PC-9 (cell line): Measurements from ENCODE around the gene CDK5RAP2. TPM values are rescaled to one million over a fixed set of nuclear protein-coding genes. Genes with fewer than 3 reads are reported as not detected.
"Not testable (repeated sequence)": the region's sequence is repeated elsewhere in the genome, so short reads cannot be mapped to it uniquely, and the experiment has no call there.

Experiments
- BruUV-seq: library from RNA; stranded (reverse); fragments of 400-500 nt; replicated peaks from 2 replicates; lab custom pipeline; 2021; lab: Mats Ljungman, UMichigan
- CTCF ChIA-PET: fragments of 300-600 bp; sonication (Branson Sonifier 250); formaldehyde crosslinking; loops from one replicate; lab custom pipeline; 2022; ENCODE audit warnings: antibody characterized with exemption; lab: Charles Lee
- POLR2A ChIA-PET: fragments of 300-600 bp; sonication (Branson Sonifier 250); formaldehyde crosslinking; loops from one replicate; lab custom pipeline; 2022; ENCODE audit warnings: antibody characterized with exemption; ENCODE audit not compliant: unreplicated experiment; lab: Charles Lee
- DNase-seq, 2 experiments: peaks; one replicate each; pipeline versions ENCODE4 v3.0.0 to v3.0.0-alpha.2; 2015 to 2022; ENCODE audit warnings: mixed read lengths in 1 of 2
- H2AFZ ChIP-seq: fragments of 200-600 bp; sonication (generic); 2 replicates; pipeline ENCODE4 v1.8.1; 2017; ENCODE audit warnings: antibody characterized with exemption
- H3F3A ChIP-seq: fragments of 200-600 bp; sonication (generic); 2 replicates; pipeline ENCODE4 v1.8.1; 2017; ENCODE audit warnings: antibody characterized with exemption, mild to moderate bottlenecking, low read depth; ENCODE audit not compliant: insufficient read depth
- H3K27ac ChIP-seq: fragments of 200-600 bp; sonication (generic); 2 replicates; pipeline ENCODE4 v1.6.1; 2016; ENCODE audit warnings: mixed run types
- H3K27me3 ChIP-seq: fragments of 200-600 bp; sonication (generic); 2 replicates; pipeline ENCODE4 v1.6.1; 2016; ENCODE audit warnings: low read depth, mixed run types; ENCODE audit not compliant: insufficient read depth
- H3K36me3 ChIP-seq: fragments of 200-600 bp; sonication (generic); 2 replicates; pipeline ENCODE4 v1.6.1; 2016; ENCODE audit warnings: low read depth, mixed run types
- H3K4me1 ChIP-seq: fragments of 200-600 bp; sonication (generic); replicated peaks from 2 replicates; pipeline ENCODE4 v1.6.1; 2016; ENCODE audit warnings: mixed run types; ENCODE audit not compliant: insufficient read depth
- H3K4me2 ChIP-seq: fragments of 200-600 bp; sonication (generic); 2 replicates; pipeline ENCODE4 v1.6.1; 2017; ENCODE audit warnings: mixed run types
- H3K4me3 ChIP-seq: fragments of 200-600 bp; sonication (generic); 2 replicates; pipeline ENCODE4 v1.6.1; 2016; ENCODE audit warnings: mixed run types
- H3K79me2 ChIP-seq: fragments of 200-600 bp; sonication (generic); 2 replicates; pipeline ENCODE4 v1.6.1; 2017; ENCODE audit warnings: low read depth, mixed run types
- H3K9me2 ChIP-seq: fragments of 200-600 bp; sonication (generic); 2 replicates; pipeline ENCODE4 v1.8.1; 2017; ENCODE audit warnings: mild to moderate bottlenecking; ENCODE audit not compliant: insufficient read depth
- H3K9me3 ChIP-seq: fragments of 200-600 bp; sonication (generic); 2 replicates; pipeline ENCODE4 v1.8.1; 2016; ENCODE audit warnings: low read depth; ENCODE audit not compliant: insufficient read depth
- H4K20me1 ChIP-seq: fragments of 200-600 bp; sonication (generic); 2 replicates; pipeline ENCODE4 v1.8.1; 2017; ENCODE audit not compliant: insufficient read depth
- EZH2 ChIP-seq: fragments of 200-600 bp; sonication (generic); IDR thresholded peaks from 2 replicates; pipeline ENCODE4 v1.8.0; 2017; ENCODE audit warnings: antibody characterized with exemption, low read depth
- intact Hi-C: fragments of 100-400 bp; cut with micrococcal nuclease; formaldehyde crosslinking; loops from one replicate; pipeline ENCODE4 v1.10.0; 2022; ENCODE audit not compliant: unreplicated experiment
- total RNA-seq: library from RNA; stranded (reverse); gene quantifications from 2 replicates; pipeline ENCODE4 v1.2.3, GENCODE V29; 2021
- TF ChIP-seq, protein P1 (sequence below): fragments of 200-600 bp; sonication (generic); conservative IDR thresholded peaks from 2 replicates; pipeline ENCODE4 v1.6.1; 2017; ENCODE audit warnings: mixed run types, antibody characterized with exemption, mild to moderate bottlenecking, moderate library complexity

The CDK5RAP2 gene
- total RNA-seq, 1 experiment from 2014 or later: 113 TPM

DNA sequence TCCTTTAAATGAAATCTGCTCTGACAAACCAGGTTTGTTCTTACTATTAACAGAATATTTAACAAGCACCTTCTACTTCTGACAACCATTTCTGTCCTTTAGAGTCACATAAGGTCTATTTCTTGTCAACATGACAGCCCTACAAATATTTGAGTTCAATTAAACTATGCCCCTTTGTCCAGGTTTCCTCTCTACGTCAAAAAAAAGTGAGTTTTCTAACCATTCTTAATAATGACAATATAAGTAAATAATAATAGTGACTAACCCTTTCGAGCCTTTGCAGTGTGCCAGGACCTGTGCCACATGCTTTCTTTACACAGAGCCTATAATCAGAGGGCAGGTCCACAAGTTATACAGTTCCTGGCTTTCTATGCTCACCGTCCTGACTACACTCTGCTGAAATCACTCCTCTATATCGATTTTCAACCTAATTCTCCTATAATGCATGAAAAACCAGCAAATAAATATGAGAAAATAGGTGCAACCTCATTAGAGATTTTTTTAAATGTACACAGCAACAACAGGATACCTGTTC is 115.0 kb downstream of the CDK5RAP2 start:
- Histone ChIP-seq H3K36me3 (no peaks in the 10 kb centered on the region), H3K9me2 (no peaks in the 10 kb centered on the region), H3K4me2 (no peak overlapping the region), H3K79me2 (no peaks in the 10 kb centered on the region), H4K20me1 (no peaks in the 10 kb centered on the region), H3F3A (no peaks in the 10 kb centered on the region), H3K4me3 (no peak overlapping the region), H3K4me1 (no peaks in the 10 kb centered on the region), H3K27me3 (no peaks in the 10 kb centered on the region), H3K27ac (no peak overlapping the region), H2AFZ (no peak overlapping the region), H3K9me3 (no peaks in the 10 kb centered on the region)
- no peak for TF ChIP-seq EZH2
- TF ChIP-seq, protein P1, sequence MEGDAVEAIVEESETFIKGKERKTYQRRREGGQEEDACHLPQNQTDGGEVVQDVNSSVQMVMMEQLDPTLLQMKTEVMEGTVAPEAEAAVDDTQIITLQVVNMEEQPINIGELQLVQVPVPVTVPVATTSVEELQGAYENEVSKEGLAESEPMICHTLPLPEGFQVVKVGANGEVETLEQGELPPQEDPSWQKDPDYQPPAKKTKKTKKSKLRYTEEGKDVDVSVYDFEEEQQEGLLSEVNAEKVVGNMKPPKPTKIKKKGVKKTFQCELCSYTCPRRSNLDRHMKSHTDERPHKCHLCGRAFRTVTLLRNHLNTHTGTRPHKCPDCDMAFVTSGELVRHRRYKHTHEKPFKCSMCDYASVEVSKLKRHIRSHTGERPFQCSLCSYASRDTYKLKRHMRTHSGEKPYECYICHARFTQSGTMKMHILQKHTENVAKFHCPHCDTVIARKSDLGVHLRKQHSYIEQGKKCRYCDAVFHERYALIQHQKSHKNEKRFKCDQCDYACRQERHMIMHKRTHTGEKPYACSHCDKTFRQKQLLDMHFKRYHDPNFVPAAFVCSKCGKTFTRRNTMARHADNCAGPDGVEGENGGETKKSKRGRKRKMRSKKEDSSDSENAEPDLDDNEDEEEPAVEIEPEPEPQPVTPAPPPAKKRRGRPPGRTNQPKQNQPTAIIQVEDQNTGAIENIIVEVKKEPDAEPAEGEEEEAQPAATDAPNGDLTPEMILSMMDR: no peak
- no peak for DNase-seq
- BruUV-seq: no TSS peak
- intact Hi-C loops: no loop called here
- POLR2A ChIA-PET: no interaction called here
- CTCF ChIA-PET: no interaction called here

- Histone ChIP-seq H4K20me1 (no peaks in the 10 kb centered on the region), H3K27me3 (no peaks in the 10 kb centered on the region), H2AFZ (no peak overlapping the region), H3K4me3 (no peak overlapping the region), H3K4me2 (no peak overlapping the region), H3F3A (no peaks in the 10 kb centered on the region), H3K79me2 (no peaks in the 10 kb centered on the region), H3K9me2 (no peaks in the 10 kb centered on the region), H3K9me3 (no peaks in the 10 kb centered on the region), H3K27ac (no peak overlapping the region), H3K36me3 (no peaks in the 10 kb centered on the region), H3K4me1 (no peaks in the 10 kb centered on the region)
- BruUV-seq: no TSS peak
- CTCF ChIA-PET: no interaction called here
- POLR2A ChIA-PET: no interaction called here
- TF ChIP-seq EZH2: no peak
- TF ChIP-seq, protein P1: no peak
- intact Hi-C loops: no loop called here
- DNase-seq: no peak
These were observed 115.6 kb downstream of the CDK5RAP2 start for GRCh38 chr9:120464176-120464886.

DNA sequence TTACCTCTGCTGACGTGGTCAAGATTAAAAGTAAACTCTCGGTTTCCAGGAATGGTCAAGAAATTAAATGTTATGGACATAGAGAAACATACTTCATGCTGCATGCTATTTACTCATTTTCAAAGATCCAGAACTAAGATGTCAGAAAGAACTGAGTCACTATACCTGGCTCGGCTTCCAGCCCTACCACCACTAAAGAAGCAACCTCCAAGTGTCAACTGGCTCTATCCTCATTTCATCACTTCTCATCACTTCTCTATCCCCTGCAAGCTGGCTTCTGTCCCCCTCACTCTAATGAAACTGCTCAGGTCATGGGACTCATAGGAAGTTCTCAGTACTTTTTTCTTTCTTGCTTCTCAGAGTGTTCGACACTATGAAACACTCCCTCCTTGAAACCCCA is 116.2 kb downstream of the CDK5RAP2 start:
- H3K79me2 ChIP-seq: no peaks in the 10 kb centered on the region
- ChIA-PET POLR2A (no interaction called here), CTCF (no interaction called here)
- no peak for TF ChIP-seq EZH2
- TF ChIP-seq, protein P1: no peak
- intact Hi-C loops: no loop called here
- no peaks in the 10 kb centered on the region for H3K9me3 ChIP-seq
- no peak overlapping the region for H2AFZ ChIP-seq
- no peaks in the 10 kb centered on the region for H4K20me1 ChIP-seq
- H3F3A ChIP-seq: no peaks in the 10 kb centered on the region
- H3K4me1 ChIP-seq: no peaks in the 10 kb centered on the region
- BruUV-seq: no TSS peak
- H3K4me2 ChIP-seq: no peak overlapping the region
- no peaks in the 10 kb centered on the region for H3K36me3 ChIP-seq
- no peak overlapping the region for H3K4me3 ChIP-seq
- H3K9me2 ChIP-seq: no peaks in the 10 kb centered on the region
- H3K27me3 ChIP-seq: no peaks in the 10 kb centered on the region
- H3K27ac ChIP-seq: no peak overlapping the region
- DNase-seq: no peak

- H3K4me1 ChIP-seq, DNase-seq, H3K9me3 ChIP-seq, BruUV-seq, H2AFZ ChIP-seq, H3K36me3 ChIP-seq, CTCF ChIA-PET, POLR2A ChIA-PET, H3K4me3 ChIP-seq, H3K27me3 ChIP-seq, H4K20me1 ChIP-seq, intact Hi-C loops, H3K79me2 ChIP-seq, H3K27ac ChIP-seq, H3K9me2 ChIP-seq, H3K4me2 ChIP-seq, H3F3A ChIP-seq: not testable (repeated sequence)
These were observed 118.3 kb downstream of the CDK5RAP2 start for GRCh38 chr9:120461677-120462076.
